DMS53 treated with DMSO at 0.1 percent for 48 hours (cell line): ENCODE measurements around the gene FOXR1.

ENCODE experiments used
- DNase-seq: peaks from one replicate; lab custom pipeline; 2025; ENCODE audit not compliant: unreplicated experiment; lab: John Stamatoyannopoulos, UW

Gene FOXR1

GRCh38 chr11:119025978-119026766 is 54.6 kb downstream of the FOXR1 start:
- no peak for DNase-seq

- DNase-seq = no peak
Observed at GRCh38 chr11:119026970-119027369, 55.4 kb downstream of the FOXR1 start.

GRCh38 chr11:119027561-119028345 is 56.2 kb downstream of the FOXR1 start:
- DNase-seq = no peak

- DNase-seq = no peak
Observed at GRCh38 chr11:119028346-119029068, 56.9 kb downstream of the FOXR1 start.

- DNase-seq = no peak
Observed at GRCh38 chr11:119029069-119029339, 57.4 kb downstream of the FOXR1 start.

GRCh38 chr11:119029340-119030028 is 57.9 kb downstream of the FOXR1 start:
- DNase-seq = no peak

GRCh38 chr11:119030029-119030328 is 58.4 kb downstream of the FOXR1 start:
- no peak for DNase-seq

GRCh38 chr11:119030329-119031047 is 58.9 kb downstream of the FOXR1 start, which contains the start of gene SLC37A4:
Gene SLC37A4 (minus strand): TSS chr11:119030877.
- DNase-seq = peak; percentile 94
